Measurements from ENCODE around the gene HP1BP3.
"Not testable (repeated sequence)": the region's sequence is repeated elsewhere in the genome, so short reads cannot be mapped to it uniquely, and the experiment has no call there.

HP1BP3 gene

DNA sequence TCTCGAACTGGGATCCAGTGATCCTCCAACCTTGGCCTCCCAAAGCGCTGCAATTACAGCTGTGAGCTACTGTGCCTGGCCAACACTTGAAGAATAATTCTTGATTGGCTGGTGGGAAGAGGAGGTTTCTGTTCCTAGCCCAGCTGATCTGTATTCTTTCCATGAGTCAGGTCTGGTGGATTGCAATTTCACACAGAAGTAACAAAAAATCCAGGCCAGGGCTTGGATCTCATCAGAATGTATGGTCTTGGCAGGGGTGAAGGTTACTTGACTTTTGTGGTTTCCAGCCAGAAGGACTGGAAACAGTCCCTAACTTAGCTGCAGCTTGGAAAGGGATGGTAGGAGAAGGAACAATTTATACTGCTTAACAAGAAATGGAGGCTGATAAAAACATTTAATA is 5.1 kb upstream of the HP1BP3 start:
- Histone ChIP-seq H3K9ac (ENCODE audit: low read length) (no peak overlapping the region), H3K4me3 (ENCODE audit: low read length) (no peak overlapping the region), H3K27me3 (ENCODE audit: control insufficient read depth, insufficient read depth, low read length) (no peaks in the 10 kb centered on the region), H3K36me3 (ENCODE audit: control insufficient read depth, insufficient read depth, low read length) (no peaks in the 10 kb centered on the region), H3K27ac (ENCODE audit: low read depth, low read length) (no peak overlapping the region), H3K4me1 (ENCODE audit: control insufficient read depth, insufficient read depth, low read length) (peaks cover 6% of the 10 kb centered on the region)

DNA sequence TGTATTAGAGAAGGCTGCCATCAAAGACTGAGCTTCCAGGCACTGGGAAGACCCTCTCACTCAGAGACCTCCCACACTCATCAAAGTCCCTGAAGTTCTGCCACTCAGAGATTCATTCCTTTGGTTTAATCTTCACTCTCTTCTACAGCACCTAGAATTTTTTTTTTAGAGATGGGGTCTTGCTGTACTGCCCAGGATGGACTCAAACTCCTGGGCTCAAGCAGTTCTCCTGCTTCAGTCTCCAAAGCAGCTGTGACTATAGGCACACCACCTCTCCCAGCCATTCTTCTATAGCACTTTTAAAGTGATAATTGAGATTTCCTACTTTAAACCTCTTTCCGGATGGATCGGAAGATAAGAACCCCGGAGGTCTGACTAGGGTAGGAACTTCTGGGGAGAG is 3.7 kb upstream of the HP1BP3 start:
- Histone ChIP-seq H3K36me3 (ENCODE audit: control insufficient read depth, insufficient read depth, low read length) (no peaks in the 10 kb centered on the region), H3K27me3 (ENCODE audit: control insufficient read depth, insufficient read depth, low read length) (no peaks in the 10 kb centered on the region), H3K4me3 (ENCODE audit: low read length) (no peak overlapping the region), H3K27ac (ENCODE audit: low read depth, low read length) (no peak overlapping the region), H3K9ac (ENCODE audit: low read length) (no peak overlapping the region), H3K4me1 (ENCODE audit: control insufficient read depth, insufficient read depth, low read length) (peaks cover 6% of the 10 kb centered on the region)

DNA sequence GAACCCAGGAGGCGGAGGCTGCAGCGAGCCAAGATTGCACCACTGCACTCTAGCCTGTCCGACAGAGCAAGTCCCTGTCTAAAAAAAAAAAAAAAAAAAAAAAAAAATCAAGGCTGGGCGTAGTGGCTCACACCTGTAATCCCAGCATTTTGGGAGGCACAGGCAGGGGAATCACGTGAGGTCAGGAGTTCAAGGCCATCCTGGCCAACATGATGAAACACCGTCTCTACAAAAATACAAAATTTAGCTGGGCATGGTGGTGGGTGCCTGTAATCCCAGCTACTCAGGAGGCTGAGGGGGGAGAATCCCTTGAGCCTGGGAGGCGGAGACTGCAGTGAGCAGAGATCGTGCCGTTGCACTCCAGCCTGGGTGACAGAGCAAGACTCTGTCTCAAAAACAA is 2.5 kb upstream of the HP1BP3 start:
- H3K4me1 ChIP-seq (ENCODE audit: control insufficient read depth, insufficient read depth, low read length); H3K9ac ChIP-seq (ENCODE audit: low read length); H3K4me3 ChIP-seq (ENCODE audit: low read length); H3K27me3 ChIP-seq (ENCODE audit: control insufficient read depth, insufficient read depth, low read length); H3K36me3 ChIP-seq (ENCODE audit: control insufficient read depth, insufficient read depth, low read length); H3K27ac ChIP-seq (ENCODE audit: low read depth, low read length): not testable (repeated sequence)

DNA sequence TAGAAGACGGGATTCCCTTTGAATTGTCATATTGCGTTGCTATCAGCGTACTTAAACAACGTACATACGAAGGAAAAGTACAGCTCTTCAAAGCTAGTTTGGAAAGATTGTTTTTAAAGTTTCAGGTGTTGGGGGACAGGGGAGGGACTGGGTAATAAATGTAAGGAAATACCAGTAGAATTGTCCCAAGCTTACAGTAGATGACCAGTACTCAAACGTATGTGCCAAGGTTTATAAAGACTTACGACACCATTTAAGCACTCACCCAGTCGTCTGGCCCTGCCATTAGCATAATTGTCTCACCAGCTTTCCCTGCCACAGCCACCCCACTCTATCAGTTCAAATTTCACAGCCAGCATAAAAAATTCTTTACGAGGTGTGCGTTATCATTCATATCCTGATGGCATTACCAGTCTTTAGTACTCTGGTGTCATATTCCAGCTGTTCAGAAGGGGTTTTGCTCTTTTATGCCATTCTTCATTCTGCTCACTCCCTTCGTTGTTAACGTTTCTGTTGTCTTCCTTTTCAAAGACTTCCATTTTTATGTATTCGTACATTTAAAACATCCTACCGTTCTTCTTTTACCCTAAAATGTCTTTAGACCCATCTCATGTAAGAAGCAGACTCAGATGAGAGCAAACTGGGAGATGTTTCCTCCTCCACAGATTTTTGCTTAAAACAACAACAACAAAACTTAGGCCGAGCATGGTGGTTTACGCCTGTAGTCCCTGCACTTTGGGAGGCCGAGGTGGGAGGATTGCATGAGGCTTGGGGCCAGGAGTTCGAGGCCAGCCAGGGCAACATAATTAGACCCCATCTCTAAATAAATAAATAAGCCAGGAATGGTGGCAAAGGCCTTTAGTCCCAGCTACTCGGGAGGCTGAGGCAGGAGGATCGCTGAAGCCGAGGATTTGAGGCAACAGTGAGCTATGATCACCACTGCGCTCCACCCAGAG is 1.0 kb upstream of the HP1BP3 start:
- Histone ChIP-seq H3K4me3 (ENCODE audit: low read length) (peak overlapping the region; percentile 81), H3K4me1 (ENCODE audit: control insufficient read depth, insufficient read depth, low read length) (peaks cover 10% of the 10 kb centered on the region), H3K27me3 (ENCODE audit: control insufficient read depth, insufficient read depth, low read length) (no peaks in the 10 kb centered on the region), H3K36me3 (ENCODE audit: control insufficient read depth, insufficient read depth, low read length) (no peaks in the 10 kb centered on the region), H3K9ac (ENCODE audit: low read length) (peak overlapping the region; percentile 69), H3K27ac (ENCODE audit: low read depth, low read length) (peak overlapping the region; percentile 96)

DNA sequence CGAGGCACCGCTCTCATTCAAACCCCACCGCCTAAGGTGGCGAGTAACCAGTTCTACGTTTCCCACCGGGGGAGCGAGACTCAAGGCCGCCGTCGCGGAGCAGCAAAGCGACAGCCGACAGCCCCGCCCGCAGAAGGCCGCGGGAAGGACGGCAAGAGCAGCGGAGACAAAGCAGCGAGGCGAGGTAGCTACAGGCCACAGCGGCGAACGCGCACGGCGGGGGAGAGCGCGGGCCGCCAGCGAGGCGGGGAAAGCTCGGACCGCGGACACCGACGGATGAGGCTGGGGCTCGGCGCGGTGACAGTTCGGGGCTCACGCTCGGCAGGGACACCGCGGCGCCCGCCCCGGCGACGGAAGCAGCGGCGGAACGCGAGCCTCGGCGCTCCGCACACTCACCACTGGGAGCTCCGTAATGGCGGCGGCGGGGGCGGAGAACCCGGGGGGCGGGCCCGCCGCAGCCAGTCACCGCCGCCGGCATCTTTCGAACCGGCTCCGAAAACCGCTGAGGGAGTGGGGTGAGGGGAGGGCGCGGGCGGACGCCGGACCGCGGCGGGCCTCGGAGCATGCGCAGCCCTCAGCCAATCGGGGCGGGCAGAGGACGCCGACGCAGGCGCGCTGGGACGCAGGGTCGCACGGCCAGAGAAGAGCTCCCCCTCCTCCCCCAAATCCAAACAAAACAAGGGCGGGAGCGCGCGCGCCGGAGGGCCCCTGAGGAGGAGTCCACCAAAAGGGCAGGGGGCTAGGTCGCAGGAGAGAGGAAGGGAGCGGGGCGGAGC is 666 bp downstream of the HP1BP3 start:
- no peaks in the 10 kb centered on the region for H3K27me3 ChIP-seq (ENCODE audit: control insufficient read depth, insufficient read depth, low read length)
- H3K9ac ChIP-seq (ENCODE audit: low read length), result peak overlapping the region; percentile 81
- peak overlapping the region; percentile 84 for H3K4me3 ChIP-seq (ENCODE audit: low read length)
- H3K27ac ChIP-seq (ENCODE audit: low read depth, low read length), result peak overlapping the region; percentile 96
- H3K4me1 ChIP-seq (ENCODE audit: control insufficient read depth, insufficient read depth, low read length), result peaks cover 10% of the 10 kb centered on the region
- H3K36me3 ChIP-seq (ENCODE audit: control insufficient read depth, insufficient read depth, low read length), result no peaks in the 10 kb centered on the region

DNA sequence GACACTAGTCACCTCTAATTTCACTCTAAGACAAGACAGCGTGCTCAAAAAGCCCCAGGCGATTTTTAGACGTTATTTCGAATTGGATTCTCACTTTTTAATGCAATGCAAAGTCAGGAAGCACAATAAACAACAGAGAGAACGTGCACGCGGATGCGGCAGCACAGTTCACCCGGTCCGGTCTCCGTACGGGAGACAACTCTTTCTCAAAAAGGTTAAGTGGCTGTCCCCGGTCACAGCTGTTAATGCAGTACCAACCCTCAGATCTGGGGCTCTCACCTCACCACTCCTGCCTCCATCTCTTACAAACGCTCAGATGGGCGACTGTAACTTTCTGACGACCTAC is 1.2 kb downstream of the HP1BP3 start:
- peaks cover 10% of the 10 kb centered on the region for H3K4me1 ChIP-seq (ENCODE audit: control insufficient read depth, insufficient read depth, low read length)
- H3K27ac ChIP-seq (ENCODE audit: low read depth, low read length), result peak overlapping the region; percentile 96
- H3K27me3 ChIP-seq (ENCODE audit: control insufficient read depth, insufficient read depth, low read length), result no peaks in the 10 kb centered on the region
- H3K4me3 ChIP-seq (ENCODE audit: low read length), result peak overlapping the region; percentile 84
- no peaks in the 10 kb centered on the region for H3K36me3 ChIP-seq (ENCODE audit: control insufficient read depth, insufficient read depth, low read length)
- peak overlapping the region; percentile 81 for H3K9ac ChIP-seq (ENCODE audit: low read length)

DNA sequence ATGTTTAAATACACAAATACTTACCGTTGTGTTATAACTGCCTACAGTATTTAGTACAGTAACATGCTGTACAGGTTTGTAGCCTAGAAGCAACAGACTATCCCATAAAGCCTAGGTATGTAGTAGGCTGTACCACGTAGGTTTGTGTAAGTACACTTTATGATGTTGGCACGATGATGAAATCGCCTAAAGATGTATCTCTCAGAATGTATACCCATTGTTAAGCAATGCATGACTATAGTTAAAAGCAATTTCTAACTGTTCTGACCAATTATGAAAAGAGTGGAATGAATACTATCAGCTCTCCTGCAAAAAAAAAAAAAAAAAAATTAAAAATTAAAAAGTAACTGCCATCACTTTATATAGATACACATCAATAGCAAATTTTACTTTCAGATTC is 11.4 kb downstream of the HP1BP3 start:
- H3K4me1 ChIP-seq (ENCODE audit: control insufficient read depth, insufficient read depth, low read length), result peaks cover 3% of the 10 kb centered on the region
- H3K27me3 ChIP-seq (ENCODE audit: control insufficient read depth, insufficient read depth, low read length), result no peaks in the 10 kb centered on the region
- no peak overlapping the region for H3K9ac ChIP-seq (ENCODE audit: low read length)
- peaks cover 21% of the 10 kb centered on the region for H3K36me3 ChIP-seq (ENCODE audit: control insufficient read depth, insufficient read depth, low read length)
- no peak overlapping the region for H3K4me3 ChIP-seq (ENCODE audit: low read length)
- H3K27ac ChIP-seq (ENCODE audit: low read depth, low read length), result no peak overlapping the region

DNA sequence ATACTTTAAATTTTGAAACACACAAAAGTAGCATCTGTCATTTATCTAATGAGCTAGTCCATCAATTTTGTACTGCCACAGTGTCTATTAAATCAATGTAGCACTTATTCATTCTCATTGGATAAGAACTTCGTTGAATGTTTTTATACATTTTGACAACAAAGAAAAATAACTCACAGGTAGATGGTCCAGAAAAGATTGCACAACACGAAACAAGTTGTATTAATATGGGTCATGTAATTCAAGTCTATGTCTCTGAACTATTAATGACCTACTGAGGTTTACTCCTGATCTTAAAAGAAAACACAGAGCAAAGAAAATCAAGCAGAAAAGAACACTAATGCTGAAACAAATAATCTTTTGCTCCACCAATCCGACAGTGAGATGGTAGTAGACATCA is 15.3 kb downstream of the HP1BP3 start:
- Histone ChIP-seq H3K27ac (ENCODE audit: low read depth, low read length) (no peak overlapping the region), H3K4me1 (ENCODE audit: control insufficient read depth, insufficient read depth, low read length) (peaks cover 3% of the 10 kb centered on the region), H3K9ac (ENCODE audit: low read length) (no peak overlapping the region), H3K36me3 (ENCODE audit: control insufficient read depth, insufficient read depth, low read length) (peaks cover 36% of the 10 kb centered on the region), H3K4me3 (ENCODE audit: low read length) (no peak overlapping the region), H3K27me3 (ENCODE audit: control insufficient read depth, insufficient read depth, low read length) (no peaks in the 10 kb centered on the region)

DNA sequence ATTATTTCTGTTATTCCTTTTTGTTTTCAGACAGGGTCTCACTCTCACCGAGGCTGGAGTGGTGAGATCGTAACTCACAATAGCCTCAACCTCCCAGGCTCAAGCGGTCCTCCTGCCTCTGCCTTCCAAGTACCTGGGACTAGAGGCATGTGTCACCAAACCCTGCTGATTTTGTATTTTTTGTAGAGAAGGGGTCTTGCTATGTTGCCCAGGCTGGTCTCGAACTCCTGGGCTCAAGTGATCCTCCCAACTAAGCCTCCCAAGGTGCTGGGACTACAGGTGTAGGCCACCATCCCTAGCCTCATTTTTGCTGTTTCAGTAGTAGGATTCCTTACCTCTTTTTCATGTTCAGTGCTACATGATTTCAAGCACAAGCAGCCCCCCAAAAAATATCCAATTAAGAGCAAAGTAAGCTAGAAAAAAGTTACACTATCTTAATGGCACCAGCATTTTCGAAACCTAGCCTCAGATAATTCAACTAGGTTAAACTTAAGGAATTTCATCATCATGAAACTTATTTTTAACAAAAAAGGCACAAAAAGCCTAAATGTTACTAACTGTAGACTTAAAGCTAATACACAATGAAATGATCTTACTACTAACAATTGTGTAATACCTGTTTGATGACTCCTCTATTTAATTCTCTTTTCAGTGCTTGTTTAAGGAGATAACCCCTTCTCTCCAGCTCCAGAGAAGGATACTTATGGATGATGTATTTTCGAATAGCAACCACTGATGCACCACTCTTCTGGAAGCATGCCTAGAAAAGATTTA is 16.6 kb downstream of the HP1BP3 start:
- no peak overlapping the region for H3K27ac ChIP-seq (ENCODE audit: low read depth, low read length)
- H3K27me3 ChIP-seq (ENCODE audit: control insufficient read depth, insufficient read depth, low read length), result no peaks in the 10 kb centered on the region
- peaks cover 3% of the 10 kb centered on the region for H3K4me1 ChIP-seq (ENCODE audit: control insufficient read depth, insufficient read depth, low read length)
- no peak overlapping the region for H3K9ac ChIP-seq (ENCODE audit: low read length)
- no peak overlapping the region for H3K4me3 ChIP-seq (ENCODE audit: low read length)
- peaks cover 38% of the 10 kb centered on the region for H3K36me3 ChIP-seq (ENCODE audit: control insufficient read depth, insufficient read depth, low read length)

DNA sequence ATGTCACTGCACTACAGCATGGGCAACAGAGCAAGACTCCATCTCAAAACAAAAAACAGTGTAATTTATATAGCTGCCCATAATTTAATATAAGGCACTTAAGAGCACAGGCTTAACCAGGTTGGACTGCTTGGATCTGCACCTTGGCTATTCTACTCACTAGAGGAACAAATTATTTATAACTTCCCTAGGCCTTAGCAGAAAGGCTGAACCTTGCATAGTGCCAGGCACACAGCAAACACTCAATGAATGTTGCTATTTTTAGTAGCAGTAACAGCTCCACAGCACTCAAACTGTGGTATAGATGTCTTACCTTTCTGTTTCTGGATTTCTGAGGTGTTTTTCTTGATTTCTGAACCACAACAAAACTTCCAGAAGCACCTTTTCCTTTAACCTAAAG is 19.8 kb downstream of the HP1BP3 start:
- Histone ChIP-seq H3K27ac (ENCODE audit: low read depth, low read length) (no peak overlapping the region), H3K9ac (ENCODE audit: low read length) (no peak overlapping the region), H3K4me3 (ENCODE audit: low read length) (no peak overlapping the region), H3K4me1 (ENCODE audit: control insufficient read depth, insufficient read depth, low read length) (peaks cover 3% of the 10 kb centered on the region), H3K36me3 (ENCODE audit: control insufficient read depth, insufficient read depth, low read length) (peaks cover 43% of the 10 kb centered on the region), H3K27me3 (ENCODE audit: control insufficient read depth, insufficient read depth, low read length) (no peaks in the 10 kb centered on the region)

DNA sequence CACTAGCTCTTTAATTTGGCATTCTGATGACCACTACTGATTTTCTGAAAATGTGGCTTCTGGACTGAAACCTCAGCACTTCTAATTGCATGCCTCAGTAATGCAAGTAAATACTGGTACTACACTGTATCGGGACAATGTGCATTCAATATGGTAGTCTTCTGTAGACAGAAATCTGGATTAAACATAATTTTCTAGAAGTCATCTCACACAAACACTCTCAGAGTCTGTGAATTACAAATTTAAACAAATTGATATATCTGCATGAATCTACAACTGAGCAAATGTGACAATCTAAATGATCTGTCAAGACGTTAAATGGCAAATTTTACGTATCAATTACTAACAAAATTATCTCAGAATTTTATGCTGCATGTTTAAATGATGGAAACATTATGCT is 23.7 kb downstream of the HP1BP3 start:
- Histone ChIP-seq H3K4me1 (ENCODE audit: control insufficient read depth, insufficient read depth, low read length) (peaks cover 3% of the 10 kb centered on the region), H3K36me3 (ENCODE audit: control insufficient read depth, insufficient read depth, low read length) (peaks cover 34% of the 10 kb centered on the region), H3K4me3 (ENCODE audit: low read length) (no peak overlapping the region), H3K9ac (ENCODE audit: low read length) (no peak overlapping the region), H3K27me3 (ENCODE audit: control insufficient read depth, insufficient read depth, low read length) (no peaks in the 10 kb centered on the region), H3K27ac (ENCODE audit: low read depth, low read length) (no peak overlapping the region)

DNA sequence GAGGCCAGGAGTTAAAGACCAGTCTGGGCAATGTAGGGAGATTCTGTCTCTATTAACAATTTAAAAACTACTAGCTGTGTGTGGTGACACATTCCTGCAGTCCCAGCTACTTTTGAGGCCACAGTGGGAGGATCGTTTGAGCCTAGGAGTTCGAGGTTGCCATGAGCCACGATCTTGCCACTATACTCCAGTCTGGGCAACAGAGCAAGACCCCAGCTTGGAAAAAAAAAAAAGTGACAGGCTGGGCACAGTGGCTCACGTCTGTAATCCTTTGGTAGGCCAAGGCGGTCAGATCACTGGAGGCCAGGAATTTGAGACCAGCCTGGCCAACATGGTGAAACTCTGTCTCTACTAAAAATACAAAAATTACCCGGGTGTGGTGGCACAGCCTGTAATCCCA is 26.8 kb downstream of the HP1BP3 start:
- H3K4me1 ChIP-seq (ENCODE audit: control insufficient read depth, insufficient read depth, low read length), result no peaks in the 10 kb centered on the region
- H3K27ac ChIP-seq (ENCODE audit: low read depth, low read length), result no peak overlapping the region
- H3K9ac ChIP-seq (ENCODE audit: low read length), result no peak overlapping the region
- peaks cover 26% of the 10 kb centered on the region for H3K36me3 ChIP-seq (ENCODE audit: control insufficient read depth, insufficient read depth, low read length)
- H3K4me3 ChIP-seq (ENCODE audit: low read length), result no peak overlapping the region
- H3K27me3 ChIP-seq (ENCODE audit: control insufficient read depth, insufficient read depth, low read length), result no peaks in the 10 kb centered on the region

All from rectal smooth muscle tissue (tissue), 1 donor.